Activated naive CD4-positive, alpha-beta T cell treated with anti-CD3 and anti-CD28 coated beads, Interleukin-2, amount 10 ng/mL, durations not matched to agents 7 days and 5 days (primary cell): Measurements from ENCODE around the gene TMEM132D.
"Not testable (repeated sequence)": the region's sequence is repeated elsewhere in the genome, so short reads cannot be mapped to it uniquely, and the experiment has no call there.

Experiments
- CTCF ChIA-PET: fragments of 350-600 bp; sonication (Branson Sonifier 250); formaldehyde crosslinking; loops from one replicate; lab custom pipeline; 2021; ENCODE audit warnings: antibody characterized with exemption; lab: Charles Lee
- DNase-seq: peaks from one replicate; pipeline ENCODE4 v3.0.0-alpha.2; 2020
- H3K27ac Mint-ChIP-seq: one replicate; pipeline ENCODE4 v1.8.0; 2021; ENCODE audit warnings: mild to moderate bottlenecking, moderate library complexity, mixed read lengths
- H3K27me3 Mint-ChIP-seq: one replicate; pipeline ENCODE4 v1.8.0; 2021; ENCODE audit warnings: mild to moderate bottlenecking, mixed read lengths
- H3K36me3 Mint-ChIP-seq: one replicate; pipeline ENCODE4 v1.8.0; 2021; ENCODE audit warnings: mixed read lengths
- H3K4me1 Mint-ChIP-seq: one replicate; pipeline ENCODE4 v1.8.0; 2021; ENCODE audit warnings: mixed read lengths
- H3K4me3 Mint-ChIP-seq: one replicate; pipeline ENCODE4 v1.8.0; 2021; ENCODE audit warnings: mild to moderate bottlenecking, moderate library complexity, mixed read lengths
- H3K9me3 Mint-ChIP-seq: one replicate; pipeline ENCODE4 v1.8.0; 2021; ENCODE audit warnings: mixed read lengths

Gene TMEM132D

DNA sequence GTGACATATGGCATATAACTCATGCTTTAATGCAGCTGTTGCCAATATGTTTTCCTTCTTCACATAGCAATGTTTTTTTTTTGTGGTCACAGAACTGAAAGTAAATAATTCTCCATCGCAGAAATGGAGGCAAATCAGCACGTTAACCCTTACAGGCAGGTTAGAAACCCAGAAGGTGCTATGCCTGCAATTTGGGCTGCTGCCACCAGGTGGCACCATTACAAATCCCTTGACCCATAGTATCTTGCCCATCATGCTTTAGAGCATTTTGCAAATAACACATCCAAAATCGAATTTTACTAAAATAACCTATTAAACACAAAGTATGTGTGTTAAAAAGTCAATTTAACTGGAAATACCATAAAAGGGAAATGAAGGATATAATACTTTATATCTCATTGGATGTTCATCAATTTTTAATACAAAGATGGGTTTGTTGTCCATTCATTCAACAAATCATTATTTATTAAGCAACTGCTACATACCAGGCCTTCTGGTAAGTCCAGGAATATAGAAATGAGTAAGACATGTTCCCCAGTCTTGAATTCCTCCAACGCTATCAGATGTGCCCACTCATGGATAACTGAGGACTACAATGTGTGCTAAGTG lies 710.5 kb downstream of the TMEM132D start:
- no peaks in the 10 kb centered on the region for H3K36me3 Mint-ChIP-seq
- H3K4me1 Mint-ChIP-seq = no peaks in the 10 kb centered on the region
- peaks cover 22% of the 10 kb centered on the region for H3K9me3 Mint-ChIP-seq
- CTCF ChIA-PET = interaction anchor here (0.6 to 0.7 kb wide), 2 partner anchors 62 to 694 kb away, joined by 3 to 4 read pairs; no protein-coding TSS in a partner anchor
- H3K27me3 Mint-ChIP-seq = no peaks in the 10 kb centered on the region
- no peak overlapping the region for H3K4me3 Mint-ChIP-seq
- DNase-seq = peak; percentile 22
- no peak overlapping the region for H3K27ac Mint-ChIP-seq

DNA sequence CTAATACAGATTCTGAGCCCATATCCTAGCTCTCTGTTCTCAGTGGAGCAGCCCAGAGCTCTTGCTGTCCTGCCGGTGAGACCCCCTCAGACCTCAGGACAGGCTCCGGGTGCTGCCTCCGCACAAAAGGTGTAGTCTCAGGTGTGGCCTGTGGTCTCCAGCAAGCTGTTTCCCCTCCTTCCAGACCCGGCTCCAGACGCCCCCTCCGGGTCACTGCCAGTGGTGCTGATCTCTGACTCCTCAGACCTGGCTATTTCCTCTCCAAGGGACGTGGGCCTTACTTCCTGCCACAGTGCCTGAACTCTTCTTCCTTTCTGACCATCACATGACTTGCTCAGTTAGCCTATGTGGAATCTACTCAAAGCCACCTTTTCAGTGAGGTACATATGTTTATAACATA lies 713.0 kb downstream of the TMEM132D start:
- Mint-ChIP-seq H3K4me1 (no peaks in the 10 kb centered on the region), H3K27me3 (no peaks in the 10 kb centered on the region), H3K36me3 (no peaks in the 10 kb centered on the region), H3K27ac (no peak overlapping the region), H3K9me3 (peaks cover 26% of the 10 kb centered on the region), H3K4me3 (no peak overlapping the region)
- CTCF ChIA-PET = no interaction called here
- DNase-seq = no peak

- H3K27me3 Mint-ChIP-seq, H3K27ac Mint-ChIP-seq, H3K36me3 Mint-ChIP-seq, H3K4me1 Mint-ChIP-seq, H3K4me3 Mint-ChIP-seq, DNase-seq, CTCF ChIA-PET: not testable (repeated sequence)
- peaks cover 29% of the 10 kb centered on the region for H3K9me3 Mint-ChIP-seq
These were observed 713.9 kb downstream of the TMEM132D start for GRCh38 chr12:129189879-129190278.

GRCh38 chr12:129186952-129187351 lies 716.9 kb downstream of the TMEM132D start:
- Mint-ChIP-seq H3K27ac (no peak overlapping the region), H3K4me3 (no peak overlapping the region), H3K9me3 (peaks cover 25% of the 10 kb centered on the region), H3K4me1 (no peaks in the 10 kb centered on the region), H3K36me3 (no peaks in the 10 kb centered on the region), H3K27me3 (no peaks in the 10 kb centered on the region)
- CTCF ChIA-PET = no interaction called here
- no peak for DNase-seq

GRCh38 chr12:129185855-129186254 lies 718.0 kb downstream of the TMEM132D start:
- Mint-ChIP-seq H3K4me3 (no peak overlapping the region), H3K9me3 (peaks cover 28% of the 10 kb centered on the region), H3K36me3 (no peaks in the 10 kb centered on the region), H3K27ac (no peak overlapping the region), H3K4me1 (no peaks in the 10 kb centered on the region), H3K27me3 (no peaks in the 10 kb centered on the region)
- DNase-seq = no peak
- CTCF ChIA-PET = no interaction called here

GRCh38 chr12:129184127-129184928 lies 719.5 kb downstream of the TMEM132D start:
- DNase-seq = no peak
- H3K9me3 Mint-ChIP-seq = peaks cover 28% of the 10 kb centered on the region
- no peak overlapping the region for H3K27ac Mint-ChIP-seq
- no peaks in the 10 kb centered on the region for H3K27me3 Mint-ChIP-seq
- CTCF ChIA-PET = no interaction called here
- H3K4me1 Mint-ChIP-seq = no peaks in the 10 kb centered on the region
- no peak overlapping the region for H3K4me3 Mint-ChIP-seq
- no peaks in the 10 kb centered on the region for H3K36me3 Mint-ChIP-seq

DNA sequence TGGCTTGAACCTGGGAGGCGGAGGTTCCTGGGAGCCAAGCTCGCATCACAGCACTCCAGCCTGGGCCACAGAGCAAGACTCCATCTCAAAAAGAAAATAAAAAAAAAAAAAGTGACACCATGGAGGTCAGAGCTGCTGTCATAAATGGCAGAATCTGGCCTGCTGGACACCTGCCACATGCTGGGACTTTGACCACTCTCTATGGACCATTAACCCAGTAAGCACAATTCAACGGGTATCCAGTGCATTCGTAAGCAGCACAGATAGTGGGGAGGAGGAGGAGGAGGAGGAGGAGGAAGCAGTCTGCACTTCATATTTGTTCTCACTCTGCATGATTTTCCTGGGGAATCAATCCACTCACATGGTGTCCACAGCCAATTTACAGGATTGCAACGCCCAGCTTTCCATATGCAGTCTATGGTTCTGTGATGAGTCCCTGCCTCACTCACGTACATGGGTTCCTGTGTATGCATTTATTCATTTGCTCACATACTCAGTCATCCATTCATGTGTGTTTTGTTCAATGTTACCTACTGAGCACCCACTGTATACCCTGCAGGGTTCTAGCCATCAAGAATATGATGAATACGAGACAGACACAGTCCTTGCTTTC lies 723.8 kb downstream of the TMEM132D start:
- DNase-seq = no peak
- H3K27ac Mint-ChIP-seq = no peak overlapping the region
- no peaks in the 10 kb centered on the region for H3K27me3 Mint-ChIP-seq
- peaks cover 16% of the 10 kb centered on the region for H3K9me3 Mint-ChIP-seq
- no peak overlapping the region for H3K4me3 Mint-ChIP-seq
- no peaks in the 10 kb centered on the region for H3K36me3 Mint-ChIP-seq
- H3K4me1 Mint-ChIP-seq = no peaks in the 10 kb centered on the region
- CTCF ChIA-PET = no interaction called here

GRCh38 chr12:129169928-129170327 lies 733.9 kb downstream of the TMEM132D start:
- Mint-ChIP-seq H3K36me3 (no peaks in the 10 kb centered on the region), H3K9me3 (peaks cover 6% of the 10 kb centered on the region), H3K4me3 (no peak overlapping the region), H3K4me1 (no peaks in the 10 kb centered on the region), H3K27me3 (no peaks in the 10 kb centered on the region), H3K27ac (no peak overlapping the region)
- CTCF ChIA-PET = no interaction called here
- no peak for DNase-seq

- H3K27me3 Mint-ChIP-seq = no peaks in the 10 kb centered on the region
- H3K27ac Mint-ChIP-seq = no peak overlapping the region
- no peaks in the 10 kb centered on the region for H3K4me1 Mint-ChIP-seq
- H3K9me3 Mint-ChIP-seq = peaks cover 16% of the 10 kb centered on the region
- DNase-seq = no peak
- no peaks in the 10 kb centered on the region for H3K36me3 Mint-ChIP-seq
- CTCF ChIA-PET = no interaction called here
- no peak overlapping the region for H3K4me3 Mint-ChIP-seq
These were observed 740.0 kb downstream of the TMEM132D start for GRCh38 chr12:129163861-129164260.

GRCh38 chr12:129163461-129163860 lies 740.4 kb downstream of the TMEM132D start:
- CTCF ChIA-PET = no interaction called here
- Mint-ChIP-seq H3K36me3 (no peaks in the 10 kb centered on the region), H3K4me1 (no peaks in the 10 kb centered on the region), H3K27ac (no peak overlapping the region), H3K4me3 (no peak overlapping the region), H3K9me3 (peaks cover 16% of the 10 kb centered on the region), H3K27me3 (no peaks in the 10 kb centered on the region)
- no peak for DNase-seq

- no peaks in the 10 kb centered on the region for H3K36me3 Mint-ChIP-seq
- no peaks in the 10 kb centered on the region for H3K4me1 Mint-ChIP-seq
- peaks cover 17% of the 10 kb centered on the region for H3K9me3 Mint-ChIP-seq
- no peaks in the 10 kb centered on the region for H3K27me3 Mint-ChIP-seq
- CTCF ChIA-PET = no interaction called here
- H3K4me3 Mint-ChIP-seq = no peak overlapping the region
- no peak for DNase-seq
- H3K27ac Mint-ChIP-seq = no peak overlapping the region
These were observed 741.0 kb downstream of the TMEM132D start for GRCh38 chr12:129162805-129163204.

GRCh38 chr12:129161511-129161910 lies 742.3 kb downstream of the TMEM132D start:
- Mint-ChIP-seq H3K4me1 (no peaks in the 10 kb centered on the region), H3K4me3 (no peak overlapping the region), H3K27ac (no peak overlapping the region), H3K9me3 (peaks cover 17% of the 10 kb centered on the region), H3K36me3 (no peaks in the 10 kb centered on the region), H3K27me3 (no peaks in the 10 kb centered on the region)
- no peak for DNase-seq
- CTCF ChIA-PET = no interaction called here

GRCh38 chr12:129160282-129160681 lies 743.5 kb downstream of the TMEM132D start:
- DNase-seq = no peak
- Mint-ChIP-seq H3K9me3 (peaks cover 17% of the 10 kb centered on the region), H3K4me1 (no peaks in the 10 kb centered on the region), H3K27me3 (no peaks in the 10 kb centered on the region), H3K36me3 (no peaks in the 10 kb centered on the region), H3K4me3 (no peak overlapping the region), H3K27ac (no peak overlapping the region)
- CTCF ChIA-PET = no interaction called here

DNA sequence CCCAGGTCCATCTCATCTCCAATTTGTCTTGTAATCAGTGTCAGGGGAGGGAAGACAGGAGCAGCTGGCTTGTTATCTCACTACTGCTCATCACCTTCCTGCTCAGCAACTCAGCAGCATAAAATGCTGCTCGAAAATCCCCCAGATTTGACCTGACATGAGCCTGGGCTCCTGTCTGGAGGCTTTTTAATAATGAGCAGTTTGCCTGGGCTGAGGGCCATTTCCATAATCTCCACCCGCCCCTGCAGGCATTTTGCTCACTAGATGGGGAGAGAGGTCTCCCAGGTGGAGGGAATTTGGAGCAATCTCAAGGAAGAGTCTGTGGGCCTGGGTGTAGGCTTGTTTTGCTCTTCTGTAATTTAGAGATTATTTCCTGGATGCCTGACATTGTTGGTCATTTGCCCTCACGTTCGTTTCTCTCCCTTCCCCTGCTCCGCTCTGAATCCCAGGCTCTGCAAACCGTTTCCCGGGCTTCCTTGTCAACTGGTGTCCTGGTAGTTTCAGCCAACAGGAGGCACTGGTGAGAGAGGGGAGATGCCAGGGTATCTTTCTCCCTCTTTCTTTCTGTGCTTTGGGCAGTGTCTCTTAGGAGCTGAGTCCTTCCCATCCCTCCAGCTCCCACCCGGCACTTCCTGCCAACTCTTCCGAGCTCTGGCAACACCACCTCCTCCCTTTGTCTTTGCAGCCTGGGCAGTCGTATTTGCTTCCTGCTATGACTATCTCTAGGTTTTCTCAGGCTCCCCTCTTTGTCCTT lies 751.3 kb downstream of the TMEM132D start:
- Mint-ChIP-seq H3K36me3 (no peaks in the 10 kb centered on the region), H3K27me3 (no peaks in the 10 kb centered on the region), H3K27ac (no peak overlapping the region), H3K9me3 (peaks cover 8% of the 10 kb centered on the region), H3K4me1 (no peaks in the 10 kb centered on the region), H3K4me3 (no peak overlapping the region)
- no peak for DNase-seq
- CTCF ChIA-PET = no interaction called here
